Common myeloid progenitor, CD34-positive (primary cell): ENCODE data around the gene OPRM1.
"Not testable (repeated sequence)": the region's sequence is repeated elsewhere in the genome, so short reads cannot be mapped to it uniquely, and the experiment has no call there.

Experiments used
- CTCF ChIA-PET: fragments of 350-600 bp; sonication (Branson Sonifier 250); formaldehyde crosslinking; loops from one replicate; lab custom pipeline; 2021; ENCODE audit warnings: antibody characterized with exemption; lab: Charles Lee
- POLR2A ChIA-PET: fragments of 350-600 bp; sonication (Branson Sonifier 250); formaldehyde crosslinking; loops from one replicate; lab custom pipeline; 2021; ENCODE audit warnings: antibody characterized with exemption; lab: Charles Lee
- DNase-seq, 3 donors: peaks; one replicate each; pipeline versions ENCODE4 v3.0.0 to v3.0.0-alpha.2; 2013
- H3K27ac ChIP-seq, 2 experiments: 1 replicate in 1 of 2; 2 replicates in 1 of 2; pipeline ENCODE4 v1.7.0; 2013; ENCODE audit warnings: inconsistent platforms in 2 of 2, low read length in 2 of 2, mild to moderate bottlenecking in 2 of 2, low read depth in 1 of 2, moderate library complexity in 1 of 2; ENCODE audit not compliant: severe bottlenecking in 2 of 2, insufficient read depth in 1 of 2, poor library complexity in 1 of 2
- H3K27me3 ChIP-seq, 5 experiments: replicated peaks in 2 of 5; 1 replicate in 3 of 5; 2 replicates in 2 of 5; pipeline versions ENCODE4 v1.6.1 to v1.7.0; 2013; ENCODE audit warnings: low read length in 4 of 5, mild to moderate bottlenecking in 2 of 5, moderate library complexity in 2 of 5, inconsistent platforms in 1 of 5; ENCODE audit not compliant: insufficient read depth in 5 of 5, control insufficient read depth in 4 of 5
- H3K36me3 ChIP-seq, 4 experiments: 1 replicate in 2 of 4; 2 replicates in 2 of 4; pipeline versions ENCODE4 v1.6.1 to v1.7.0; 2013; ENCODE audit warnings: low read length in 3 of 4, control low read depth in 1 of 4, mild to moderate bottlenecking in 1 of 4; ENCODE audit not compliant: control insufficient read depth in 4 of 4, insufficient read depth in 4 of 4
- H3K4me1 ChIP-seq, 4 experiments: 1 replicate in 3 of 4; 2 replicates in 1 of 4; pipeline versions ENCODE4 v1.6.1 to v1.7.1; 2013; ENCODE audit warnings: low read length in 3 of 4, mild to moderate bottlenecking in 3 of 4, control low read depth in 1 of 4, inconsistent platforms in 1 of 4, moderate library complexity in 1 of 4; ENCODE audit not compliant: control insufficient read depth in 4 of 4, insufficient read depth in 4 of 4; ENCODE audit errors: control extremely low read depth in 1 of 4
- H3K4me3 ChIP-seq, 7 experiments: 1 replicate in 4 of 7; 2 replicates in 3 of 7; pipeline versions ENCODE4 v1.5.1 to v1.7.0; 2013; ENCODE audit warnings: mild to moderate bottlenecking in 7 of 7, low read length in 6 of 7, moderate library complexity in 6 of 7, inconsistent platforms in 2 of 7, low read depth in 2 of 7, control low read depth in 1 of 7; ENCODE audit not compliant: insufficient read depth in 4 of 7, control insufficient read depth in 1 of 7; ENCODE audit errors: extremely low read depth in 1 of 7
- H3K9me3 ChIP-seq, 5 experiments: 1 replicate in 4 of 5; 2 replicates in 1 of 5; pipeline versions ENCODE4 v1.6.1 to v1.7.1; 2013; ENCODE audit warnings: low read length in 4 of 5, mild to moderate bottlenecking in 2 of 5, inconsistent platforms in 1 of 5, low read depth in 1 of 5, moderate library complexity in 1 of 5; ENCODE audit not compliant: control insufficient read depth in 4 of 5, insufficient read depth in 2 of 5; ENCODE audit errors: control extremely low read depth in 1 of 5
- WGBS: methylation state at CpG from one replicate; pipeline ENCODE4 v1.1.5; 2013; ENCODE audit not compliant: insufficient coverage; 5-methylcytosine and 5-hydroxymethylcytosine counted together

OPRM1 gene

GRCh38 chr6:154078596-154078995 is 39.6 kb downstream of the OPRM1 start:
- H3K4me3 ChIP-seq, H3K36me3 ChIP-seq, H3K27me3 ChIP-seq, H3K4me1 ChIP-seq, H3K27ac ChIP-seq, POLR2A ChIA-PET, H3K9me3 ChIP-seq, CTCF ChIA-PET, DNase-seq: not testable (repeated sequence)
- WGBS: no CpG with 5 or more reads among the region's 2 CpGs

- Histone ChIP-seq H3K9me3 (no peaks in the 10 kb centered on the region), H3K4me1 (no peaks in the 10 kb centered on the region), H3K4me3 (no peak overlapping the region), H3K27ac (no peak overlapping the region), H3K36me3 (no peaks in the 10 kb centered on the region), H3K27me3 (no peaks in the 10 kb centered on the region)
- ChIA-PET CTCF (no interaction called here), POLR2A (no interaction called here)
- 96% methylated on average over 7 of the region's 8 CpGs for WGBS
- no peak for DNase-seq
Measured at GRCh38 chr6:154080461-154081189, 41.6 kb downstream of the OPRM1 start.

- Histone ChIP-seq H3K4me1 (no peaks in the 10 kb centered on the region), H3K4me3 (no peak overlapping the region), H3K36me3 (no peaks in the 10 kb centered on the region), H3K9me3 (no peaks in the 10 kb centered on the region), H3K27me3 (peaks cover 0 to 2% (median 0%) of the 10 kb centered on the region in 5 experiments), H3K27ac (no peak overlapping the region)
- CTCF ChIA-PET: interaction anchor here (1.5 kb wide), 1 partner anchor 8 kb away, joined by 3 read pairs; no protein-coding TSS in a partner anchor
- DNase-seq: no peak
- WGBS: 100% methylated on average over 1 of the region's 3 CpGs
- POLR2A ChIA-PET: no interaction called here
Measured at GRCh38 chr6:154086510-154086909, 47.5 kb downstream of the OPRM1 start.

- CTCF ChIA-PET: no interaction called here
- WGBS: 100% methylated on average over 2 of the region's 5 CpGs
- Histone ChIP-seq H3K27me3 (peaks cover 0 to 2% (median 0%) of the 10 kb centered on the region in 5 experiments), H3K36me3 (no peaks in the 10 kb centered on the region), H3K4me3 (no peak overlapping the region), H3K4me1 (no peaks in the 10 kb centered on the region), H3K27ac (no peak overlapping the region), H3K9me3 (no peaks in the 10 kb centered on the region)
- DNase-seq: no peak
- POLR2A ChIA-PET: no interaction called here
Measured at GRCh38 chr6:154092326-154092962, 53.4 kb downstream of the OPRM1 start.

- ChIA-PET POLR2A (no interaction called here), CTCF (interaction anchor here (1.0 kb wide), 1 partner anchor 8 kb away, joined by 3 read pairs; no protein-coding TSS in a partner anchor)
- Histone ChIP-seq H3K27ac (no peak overlapping the region), H3K36me3 (no peaks in the 10 kb centered on the region), H3K4me1 (no peaks in the 10 kb centered on the region), H3K9me3 (no peaks in the 10 kb centered on the region), H3K27me3 (peaks cover 0 to 2% (median 0%) of the 10 kb centered on the region in 5 experiments), H3K4me3 (no peak overlapping the region)
- DNase-seq: no peak
- WGBS: 93% methylated on average over 5 of the region's 8 CpGs
Measured at GRCh38 chr6:154093231-154094044, 54.4 kb downstream of the OPRM1 start.

- H3K9me3 ChIP-seq: no peaks in the 10 kb centered on the region
- H3K36me3 ChIP-seq: no peaks in the 10 kb centered on the region
- H3K4me3 ChIP-seq: no peak overlapping the region
- no peak overlapping the region for H3K27ac ChIP-seq
- DNase-seq: no peak
- no peaks in the 10 kb centered on the region for H3K4me1 ChIP-seq
- no peaks in the 10 kb centered on the region for H3K27me3 ChIP-seq
- ChIA-PET CTCF (no interaction called here), POLR2A (no interaction called here)
- WGBS: 87% methylated on average over 2 of the region's 5 CpGs
Measured at GRCh38 chr6:154095571-154095970, 56.5 kb downstream of the OPRM1 start.

- WGBS: 100% methylated on average over 5 of the region's 7 CpGs
- no peaks in the 10 kb centered on the region for H3K36me3 ChIP-seq
- DNase-seq: no peak
- H3K4me3 ChIP-seq: no peak overlapping the region
- ChIA-PET CTCF (no interaction called here), POLR2A (no interaction called here)
- no peaks in the 10 kb centered on the region for H3K9me3 ChIP-seq
- no peaks in the 10 kb centered on the region for H3K27me3 ChIP-seq
- no peaks in the 10 kb centered on the region for H3K4me1 ChIP-seq
- no peak overlapping the region for H3K27ac ChIP-seq
Measured at GRCh38 chr6:154096316-154096715, 57.3 kb downstream of the OPRM1 start.
